ENCODE results near the gene CACNA2D3.
A peak's percentile ranks its signal among the peaks of the same experiment; 100 is the strongest.

The CACNA2D3 gene

GRCh38 chr3:54223063-54223462 lies 100.7 kb downstream of the CACNA2D3 start:
- no peak for DNase-seq

DNA sequence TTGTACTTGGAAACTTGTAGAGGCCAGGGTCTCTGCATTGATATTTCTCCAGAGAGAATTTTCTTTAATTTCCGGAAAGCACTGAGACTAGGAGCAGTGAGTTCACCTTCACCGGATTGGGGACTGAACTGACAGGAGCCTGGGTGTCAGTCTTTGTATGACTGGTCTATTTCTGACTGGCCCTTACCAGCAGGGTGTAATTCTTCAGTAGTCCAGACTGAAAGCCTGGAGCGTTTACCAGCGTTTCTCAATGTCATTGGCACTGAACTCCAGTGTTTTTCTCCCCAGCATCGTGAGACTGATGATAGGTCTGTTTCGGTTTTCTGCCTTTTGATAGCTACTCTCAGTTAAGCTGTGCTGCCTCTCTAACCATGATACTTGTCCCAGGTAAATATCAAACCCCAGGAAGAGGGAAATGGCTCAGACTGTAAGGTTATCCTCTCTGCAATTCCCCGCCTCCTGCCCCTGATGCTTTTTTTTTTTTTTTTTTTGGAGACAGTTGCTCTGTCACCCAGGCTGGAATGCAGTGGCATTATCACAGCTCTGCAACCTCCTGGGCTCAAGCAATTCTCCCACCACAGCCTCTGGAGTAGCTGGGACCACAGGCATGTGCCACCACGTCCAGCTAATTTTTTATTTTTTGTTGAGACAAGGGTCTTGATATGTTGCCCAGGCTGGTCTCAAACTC lies 103.6 kb downstream of the CACNA2D3 start:
- DNase-seq, result peak; percentile 8

GRCh38 chr3:54228806-54229205 lies 106.5 kb downstream of the CACNA2D3 start:
- DNase-seq, result no peak

- no peak for DNase-seq
Measured at GRCh38 chr3:54232618-54233017, 110.3 kb downstream of the CACNA2D3 start.

GRCh38 chr3:54235998-54236397 lies 113.6 kb downstream of the CACNA2D3 start:
- DNase-seq, result no peak

DNA sequence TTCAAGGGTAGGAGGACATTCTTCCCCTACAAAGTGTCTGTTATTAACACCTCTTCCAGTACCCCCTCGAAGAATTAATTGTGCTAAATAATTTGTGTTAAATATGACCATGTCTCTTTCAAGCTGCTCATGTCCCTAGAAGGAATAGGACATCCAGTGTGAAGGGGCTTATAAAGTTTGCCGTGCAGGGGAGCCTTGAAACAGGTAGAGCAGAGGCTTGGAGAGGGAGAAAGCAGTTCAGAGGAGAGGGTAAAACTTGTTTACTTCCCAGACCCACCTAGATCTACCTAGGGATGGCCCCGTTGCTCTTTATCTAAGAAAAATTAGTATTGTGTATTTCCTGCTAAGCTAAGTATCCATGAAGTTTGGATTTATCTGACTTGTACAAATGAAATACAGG lies 114.8 kb downstream of the CACNA2D3 start:
- DNase-seq, result no peak

DNA sequence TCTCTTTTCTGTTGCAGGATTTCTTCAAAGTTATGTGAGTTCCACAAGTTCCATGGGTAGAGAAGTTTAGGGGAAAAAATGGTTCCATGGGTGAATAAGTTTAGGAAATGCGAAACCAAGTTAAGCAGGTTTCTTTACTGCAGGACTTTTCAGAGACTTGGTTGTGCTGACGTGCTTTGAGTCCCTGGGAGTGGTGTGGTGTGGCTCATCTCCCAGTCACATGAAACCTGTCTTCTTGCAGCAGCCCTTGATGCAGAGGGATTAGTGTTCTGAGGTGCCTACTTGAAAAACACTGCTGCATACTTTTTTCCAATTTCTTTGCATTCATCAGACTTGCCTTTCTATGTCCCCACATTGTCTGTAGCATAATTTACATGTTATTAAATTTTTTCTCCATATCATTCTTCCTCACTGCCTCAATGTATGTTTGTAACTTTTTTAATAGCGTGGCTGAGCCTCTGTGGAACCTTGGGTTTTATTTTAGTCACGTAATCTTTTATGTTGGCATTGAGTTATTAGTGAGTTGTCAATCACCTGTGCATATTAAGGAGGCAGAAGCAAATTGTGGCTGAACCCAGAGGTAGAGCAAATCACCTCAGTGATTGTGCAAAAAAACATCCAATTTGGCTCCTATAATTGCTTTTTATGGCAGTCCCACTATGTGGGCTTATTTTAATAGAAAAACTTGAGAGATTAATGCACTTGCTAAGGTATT lies 115.6 kb downstream of the CACNA2D3 start:
- no peak for DNase-seq

- DNase-seq, result no peak
Measured at GRCh38 chr3:54240309-54240708, 118.0 kb downstream of the CACNA2D3 start.

DNA sequence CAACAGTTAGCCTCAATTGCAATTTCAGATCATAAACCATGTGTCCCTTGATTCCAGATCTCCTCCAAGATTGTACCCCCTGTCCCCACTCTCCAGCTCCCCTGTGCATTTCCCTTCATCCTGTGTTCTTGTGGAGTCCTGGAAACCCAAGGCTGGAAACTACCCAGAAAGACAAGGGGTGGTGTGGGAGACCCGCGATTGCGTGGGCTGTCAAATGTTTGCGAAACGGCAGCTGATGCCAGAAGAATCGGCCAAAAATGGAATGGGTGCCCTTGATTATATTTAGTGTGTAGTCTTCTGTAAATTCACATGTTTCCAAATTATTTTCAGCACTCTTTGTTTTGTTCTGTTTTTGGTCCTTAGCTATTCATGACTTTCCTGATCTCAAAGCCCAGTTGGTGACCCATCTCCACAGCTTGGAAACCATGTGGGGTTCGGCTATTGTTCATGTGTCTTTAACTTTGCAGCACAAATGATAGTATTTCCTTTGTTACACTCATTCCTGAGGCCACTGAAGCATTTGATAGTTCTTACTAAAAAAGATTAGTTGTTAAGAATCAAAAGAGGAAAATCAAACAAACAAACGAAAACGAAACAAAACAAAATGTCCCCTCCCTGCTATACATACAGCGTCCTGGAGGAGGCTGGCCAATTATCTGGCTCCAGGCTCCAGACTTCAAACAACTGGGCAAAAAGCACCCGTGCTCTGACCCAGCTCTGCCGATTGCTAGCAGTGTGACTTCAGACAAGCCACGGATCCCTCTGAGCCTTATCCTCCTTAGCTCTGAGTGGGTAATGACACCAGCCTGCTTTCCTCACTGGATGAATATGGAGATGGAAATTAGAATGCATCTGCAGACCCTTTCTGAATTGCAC lies 120.9 kb downstream of the CACNA2D3 start:
- DNase-seq, result peak; percentile 69

DNA sequence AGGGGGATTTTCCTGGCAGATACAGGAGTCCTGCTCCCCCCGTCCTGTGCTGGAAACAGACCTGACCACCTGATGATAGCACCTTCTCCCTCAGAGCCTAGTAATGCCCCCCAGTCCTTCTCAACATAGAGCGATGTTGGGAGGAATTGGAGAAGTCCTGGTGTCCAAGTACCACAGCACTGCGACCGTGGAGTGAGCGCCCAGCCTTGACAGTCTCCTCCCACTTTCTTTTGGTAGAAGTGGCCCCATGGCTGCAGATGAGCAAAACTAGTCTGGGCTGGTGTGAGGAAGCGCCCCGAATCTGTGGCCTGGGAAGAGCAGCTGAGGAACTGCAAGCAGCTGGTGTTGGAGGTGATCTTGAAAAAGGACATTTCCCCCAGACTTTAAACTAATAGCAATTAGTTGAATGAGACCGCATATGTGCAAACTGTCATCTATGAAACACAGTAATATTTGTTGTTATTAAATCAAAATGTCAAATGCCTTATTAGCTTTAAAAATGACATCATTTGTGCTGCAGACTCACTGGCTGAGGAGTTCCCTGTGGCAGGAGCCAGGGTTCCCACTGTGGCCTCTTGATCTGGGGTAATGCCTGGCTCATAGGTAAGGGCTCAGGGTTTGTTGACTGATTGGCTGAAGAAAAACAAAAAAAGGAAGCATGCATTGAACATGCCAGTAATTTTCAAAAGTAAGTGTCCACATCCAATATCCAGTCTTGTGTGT lies 121.8 kb downstream of the CACNA2D3 start:
- no peak for DNase-seq

GRCh38 chr3:54251705-54252104 lies 129.4 kb downstream of the CACNA2D3 start:
- DNase-seq, result no peak

GRCh38 chr3:54257125-54257720 lies 134.9 kb downstream of the CACNA2D3 start:
- DNase-seq, result no peak

- DNase-seq, result no peak
Measured at GRCh38 chr3:54259636-54260035, 137.3 kb downstream of the CACNA2D3 start.

GRCh38 chr3:54261141-54261540 lies 138.8 kb downstream of the CACNA2D3 start:
- no peak for DNase-seq

DNA sequence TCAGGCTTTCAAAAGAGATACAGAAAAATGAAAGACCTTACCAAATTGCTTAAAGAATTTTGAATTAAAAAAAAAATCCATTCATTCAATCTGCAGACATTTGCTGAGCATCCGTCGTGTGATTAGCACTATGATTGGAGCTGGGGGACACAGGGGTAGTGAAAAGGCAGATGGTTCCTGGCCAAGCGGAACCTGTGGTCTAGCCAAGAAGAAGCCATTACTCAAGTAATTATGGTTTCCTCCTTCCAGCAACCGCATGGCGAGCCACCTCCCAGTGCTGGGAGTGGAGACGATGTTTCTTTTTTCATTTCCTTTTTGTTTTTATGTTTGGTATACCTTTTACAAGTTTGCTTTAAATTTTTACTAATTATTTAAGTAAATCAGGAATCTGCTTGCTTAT lies 140.2 kb downstream of the CACNA2D3 start:
- DNase-seq, result no peak

- no peak for DNase-seq
Measured at GRCh38 chr3:54262946-54263345, 140.6 kb downstream of the CACNA2D3 start.

DNA sequence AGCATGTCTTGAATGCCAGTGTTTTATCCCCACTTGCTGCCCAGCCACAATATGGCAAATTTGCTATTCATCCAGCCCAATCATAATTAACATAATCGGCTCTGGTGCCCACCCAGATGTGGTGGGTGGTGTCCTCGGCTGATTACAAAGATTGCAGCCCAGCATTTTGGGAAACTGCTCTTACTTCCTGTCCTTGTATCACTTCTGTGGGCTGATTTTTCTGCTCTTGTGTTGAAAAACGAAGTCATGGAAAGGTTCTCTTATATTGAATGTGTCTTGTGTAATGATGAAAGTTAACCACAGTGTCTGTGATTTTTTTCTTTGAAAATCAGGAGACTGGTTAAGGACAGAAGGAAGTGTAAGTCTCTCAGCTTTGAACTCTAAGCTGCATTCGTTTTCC lies 141.7 kb downstream of the CACNA2D3 start:
- DNase-seq, result no peak

DNA sequence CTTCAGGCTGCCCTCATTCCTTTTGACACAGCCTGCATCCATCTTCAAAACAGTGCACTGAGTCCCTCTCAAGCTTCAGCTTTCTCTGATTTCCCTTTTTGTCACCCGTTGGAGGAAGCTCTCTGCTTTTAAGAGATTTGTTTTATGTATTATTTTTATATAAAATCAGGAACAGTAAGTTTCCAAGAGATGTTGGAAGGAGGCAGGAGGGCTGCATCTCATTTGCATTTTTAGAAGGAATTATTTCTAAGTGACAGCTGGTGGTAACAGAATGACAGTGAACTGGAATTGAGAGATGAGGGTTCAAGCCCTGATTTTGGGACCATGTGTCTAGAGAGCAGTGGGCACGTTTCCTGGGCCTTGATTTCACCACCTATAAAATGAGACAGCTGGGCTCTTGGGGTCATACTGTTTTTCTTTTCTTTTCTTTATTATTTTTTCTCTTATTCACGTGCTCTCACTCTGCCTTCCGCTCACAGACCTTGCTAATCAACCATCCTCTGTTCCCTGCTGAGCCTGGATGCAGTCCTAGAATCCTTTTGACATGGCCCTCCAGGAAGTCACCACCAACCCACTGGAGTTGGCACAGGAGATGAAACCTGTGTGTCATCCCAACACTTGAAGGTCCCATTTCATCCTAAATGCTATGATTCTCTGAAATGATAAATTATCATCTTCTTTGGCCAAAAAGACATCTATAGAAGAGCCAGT lies 148.6 kb downstream of the CACNA2D3 start:
- DNase-seq, result no peak

GRCh38 chr3:54273791-54274190 lies 151.4 kb downstream of the CACNA2D3 start:
- no peak for DNase-seq

GRCh38 chr3:54274607-54275006 lies 152.3 kb downstream of the CACNA2D3 start:
- no peak for DNase-seq

DNA sequence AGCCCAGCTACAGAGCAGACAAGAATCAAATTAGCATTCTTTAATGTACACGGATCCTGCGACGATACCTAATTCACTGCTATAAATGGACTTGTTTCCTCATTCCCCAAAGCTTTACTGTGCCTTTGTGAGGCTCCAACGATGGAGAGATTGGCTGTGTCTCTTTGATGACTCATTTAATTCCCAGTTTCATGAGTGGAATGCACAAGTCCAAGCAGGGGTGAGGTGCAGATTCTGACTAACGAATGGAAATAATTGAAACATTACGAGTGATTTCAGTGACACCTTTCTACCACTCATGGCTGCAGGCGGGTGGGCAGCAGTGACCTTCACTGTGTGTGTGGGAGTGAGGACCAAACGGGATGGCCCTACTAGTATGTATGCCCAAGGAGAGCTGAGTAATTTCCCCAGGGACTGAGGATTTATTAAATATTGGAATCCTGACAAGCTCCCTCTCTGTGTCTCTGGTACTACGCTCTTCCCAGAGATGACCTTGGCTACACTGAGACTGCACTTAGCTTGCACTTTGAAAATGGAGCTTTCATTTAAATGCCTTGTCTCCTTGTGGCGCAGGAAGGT lies 156.7 kb downstream of the CACNA2D3 start:
- no peak for DNase-seq

DNA sequence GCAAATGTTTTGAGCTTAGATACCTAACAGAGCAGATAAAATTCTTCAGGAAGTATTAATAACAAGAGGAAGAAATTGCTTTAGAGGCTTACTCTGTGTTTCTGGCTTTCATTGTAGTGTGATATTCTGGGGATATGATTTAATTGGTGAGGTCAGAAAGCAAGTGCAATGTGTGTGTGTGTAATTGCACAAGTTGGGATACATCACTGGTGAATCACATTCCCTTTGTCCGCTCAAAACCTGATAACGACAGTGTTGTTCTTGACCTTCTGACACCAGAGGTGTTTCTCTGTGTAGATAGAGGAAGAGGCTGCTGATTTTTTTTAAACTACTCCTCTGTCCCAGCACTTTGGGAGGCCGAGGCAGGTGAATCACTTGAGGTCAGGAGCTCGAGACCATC lies 161.1 kb downstream of the CACNA2D3 start:
- no peak for DNase-seq

All from NCI-H1092 treated with DMSO at 0.1 percent for 48 hours (cell line).